ENCODE data around the gene TMEM165. TPM values are rescaled to one million over a fixed set of nuclear protein-coding genes. Genes with fewer than 3 reads are reported as not detected.
A peak's percentile ranks its signal among the peaks of the same experiment; 100 is the strongest.

Gene TMEM165
- total RNA-seq, 1 donor from 2014 or later = 34.3 TPM

DNA sequence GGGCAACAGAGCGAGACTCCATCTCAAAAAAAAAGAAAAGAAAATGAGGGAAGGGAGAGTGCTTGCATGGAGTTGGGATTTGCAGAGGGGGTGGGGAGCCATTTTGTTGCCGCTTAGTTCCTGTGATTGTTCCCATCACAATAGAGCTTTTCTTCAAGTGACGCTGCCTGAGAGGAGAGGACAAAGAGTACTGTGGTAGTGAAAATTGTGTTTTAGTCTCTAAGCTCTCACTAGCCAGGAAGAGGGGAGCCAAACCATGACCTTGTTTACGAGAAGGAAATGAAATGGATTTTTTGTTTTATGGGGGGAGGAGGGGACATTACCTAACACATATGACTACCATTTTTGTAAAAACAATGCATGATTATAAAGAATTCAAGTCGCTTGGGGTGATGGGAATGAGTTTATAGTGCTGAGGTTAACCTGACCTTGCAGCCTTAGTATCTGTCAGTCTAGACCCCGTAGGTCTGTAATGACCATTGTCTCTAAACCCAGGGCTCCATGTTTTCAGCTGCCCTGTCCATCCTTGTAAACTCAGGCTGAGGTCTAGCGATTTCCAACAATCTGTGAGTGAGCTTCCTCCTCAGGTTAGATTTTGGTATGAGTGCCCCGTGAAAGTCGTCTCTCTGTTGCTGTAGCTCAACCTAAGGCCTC, 30.9 kb upstream of the TMEM165 start:
- intact Hi-C loops (cut with DNase I) = no loop called here
- DNase-seq (no peak), ATAC-seq (ENCODE audit: poor library complexity) (no peak)

DNA sequence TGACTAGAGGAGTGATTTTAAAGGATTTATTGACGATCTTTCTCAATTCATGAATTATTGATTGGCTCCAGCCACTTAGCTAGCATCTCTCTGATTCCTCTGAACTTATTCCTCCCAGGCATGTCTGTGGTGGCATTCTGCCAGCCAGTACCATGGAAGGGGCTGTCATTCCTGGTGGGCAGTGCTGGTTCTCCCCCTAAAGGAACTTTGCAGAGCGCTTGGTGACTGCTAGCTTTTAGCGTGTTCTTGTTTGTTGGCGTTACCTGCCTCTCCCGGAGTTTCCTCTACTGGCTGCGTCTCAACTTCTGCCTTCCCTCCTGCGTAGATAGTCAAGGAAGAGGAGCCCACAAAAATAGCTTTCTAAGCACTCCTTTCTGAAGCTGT, 30.4 kb upstream of the TMEM165 start:
- intact Hi-C loops (cut with DNase I) = no loop called here
- ATAC-seq (ENCODE audit: poor library complexity) = no peak
- no peak for DNase-seq

DNA sequence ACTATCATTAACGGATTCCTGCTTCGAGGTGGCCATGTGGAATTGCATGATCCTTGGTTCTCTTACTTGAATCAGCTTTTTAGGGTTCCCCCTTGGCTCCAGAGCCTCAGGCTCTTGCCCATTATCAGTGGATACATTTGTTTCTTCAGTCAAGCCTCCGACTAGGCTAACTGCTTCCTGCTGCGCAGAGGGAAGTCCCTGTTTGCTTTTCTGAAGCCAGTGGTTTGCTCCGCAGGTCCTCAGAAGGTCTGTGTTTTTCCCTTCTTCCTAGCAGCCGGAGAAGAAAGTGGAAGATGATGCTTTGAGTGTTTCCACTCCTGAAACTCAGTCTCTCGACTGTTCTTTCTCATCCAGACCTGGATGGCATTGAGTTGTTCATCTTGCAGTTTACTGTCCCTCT, 29.1 kb upstream of the TMEM165 start:
- no peak for DNase-seq
- ATAC-seq (ENCODE audit: poor library complexity) = no peak
- intact Hi-C loops (cut with DNase I) = no loop called here

DNA sequence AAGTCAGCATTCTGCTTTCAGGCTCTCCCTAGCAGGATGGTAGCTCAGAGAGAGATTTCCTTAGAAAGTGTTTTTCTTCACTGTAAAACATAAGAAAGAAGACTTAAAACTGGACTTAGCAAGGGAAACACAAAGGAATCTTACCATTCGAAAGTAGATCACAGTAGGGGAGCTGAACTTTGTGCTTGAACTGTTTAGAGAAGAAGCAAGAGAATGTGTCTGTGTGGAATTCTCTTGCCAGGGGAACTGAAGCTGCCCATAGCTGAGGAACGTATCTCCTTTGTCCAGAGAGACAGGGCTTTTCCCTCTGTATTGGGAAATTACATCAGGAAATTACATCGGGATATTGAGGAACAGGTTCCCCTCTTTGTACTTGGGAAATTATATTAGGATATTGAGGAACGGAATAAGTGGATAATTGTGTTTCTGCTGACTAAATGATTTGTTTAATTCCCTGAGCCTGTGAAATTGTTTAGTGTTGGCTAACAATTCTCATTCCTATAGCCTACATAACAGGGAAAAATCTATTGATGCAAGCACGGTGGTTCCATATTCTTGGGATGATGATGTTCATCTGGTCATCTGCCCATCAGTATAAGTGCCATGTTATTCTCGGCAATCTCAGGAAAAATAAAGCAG, 28.6 kb upstream of the TMEM165 start:
- no peak for ATAC-seq (ENCODE audit: poor library complexity)
- no peak for DNase-seq
- intact Hi-C loops (cut with DNase I) = no loop called here

DNA sequence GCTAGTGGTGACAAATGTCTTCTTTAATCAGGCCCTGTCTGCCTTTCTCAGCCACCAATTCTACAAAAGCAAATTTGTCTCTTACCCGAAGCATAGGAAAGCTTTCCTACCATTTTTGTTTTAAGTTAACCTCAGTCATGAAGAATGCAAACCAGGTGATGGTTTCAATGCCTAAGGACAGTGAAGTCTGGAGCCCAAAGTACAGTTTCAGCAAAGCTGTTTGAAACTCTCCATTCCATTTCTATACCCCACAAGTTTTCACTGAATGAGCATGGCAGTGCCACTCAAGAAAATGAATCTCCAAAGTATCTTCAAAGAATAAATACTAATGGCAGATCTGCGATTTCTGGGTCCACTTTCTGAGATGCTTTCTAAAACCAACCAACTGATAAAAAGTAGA, 25.8 kb upstream of the TMEM165 start:
- intact Hi-C loops (cut with DNase I) = no loop called here
- ATAC-seq (ENCODE audit: poor library complexity) = no peak
- no peak for DNase-seq

DNA sequence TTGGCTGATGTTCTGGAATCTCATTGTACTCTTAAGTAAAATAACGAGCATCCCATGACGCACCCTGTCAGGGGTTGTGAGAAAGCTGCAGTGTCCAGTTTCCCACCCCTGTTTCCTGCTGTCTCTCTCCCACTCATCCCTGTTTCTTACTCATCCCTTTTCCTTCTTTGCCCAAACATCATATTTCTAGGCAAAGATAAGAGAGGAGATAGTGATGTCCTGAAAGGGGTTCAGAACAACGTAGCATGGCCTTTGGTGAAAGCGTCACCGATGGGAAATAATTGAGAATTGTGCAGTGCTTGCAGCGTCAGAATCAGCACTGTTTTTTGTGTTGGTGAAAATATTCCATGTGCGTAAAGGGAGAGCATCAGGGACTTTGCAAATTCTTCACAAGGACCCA, 23.5 kb upstream of the TMEM165 start:
- intact Hi-C loops (cut with DNase I) = no loop called here
- DNase-seq (no peak), ATAC-seq (ENCODE audit: poor library complexity) (no peak)

DNA sequence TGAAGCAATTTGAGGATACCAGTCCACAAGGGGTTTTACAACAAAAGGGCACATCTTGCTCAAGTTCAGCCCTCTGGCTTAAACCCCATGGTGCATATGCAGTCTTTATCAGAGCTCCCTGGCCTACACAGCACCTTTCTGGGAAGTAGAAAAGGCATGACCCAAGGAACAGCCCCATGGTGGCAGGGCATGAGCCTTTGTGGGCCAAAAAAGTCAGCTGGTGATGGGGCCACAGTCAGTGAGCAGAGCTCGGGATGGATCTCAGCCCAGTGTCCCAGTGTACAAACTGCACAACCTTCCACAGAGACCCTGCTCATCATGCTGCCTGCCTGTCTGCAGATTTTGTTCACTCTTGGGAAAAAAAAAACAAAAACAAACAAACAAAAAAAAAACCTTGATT, 22.3 kb upstream of the TMEM165 start:
- ATAC-seq (ENCODE audit: poor library complexity) (no peak), DNase-seq (no peak)
- intact Hi-C loops (cut with DNase I) = no loop called here

DNA sequence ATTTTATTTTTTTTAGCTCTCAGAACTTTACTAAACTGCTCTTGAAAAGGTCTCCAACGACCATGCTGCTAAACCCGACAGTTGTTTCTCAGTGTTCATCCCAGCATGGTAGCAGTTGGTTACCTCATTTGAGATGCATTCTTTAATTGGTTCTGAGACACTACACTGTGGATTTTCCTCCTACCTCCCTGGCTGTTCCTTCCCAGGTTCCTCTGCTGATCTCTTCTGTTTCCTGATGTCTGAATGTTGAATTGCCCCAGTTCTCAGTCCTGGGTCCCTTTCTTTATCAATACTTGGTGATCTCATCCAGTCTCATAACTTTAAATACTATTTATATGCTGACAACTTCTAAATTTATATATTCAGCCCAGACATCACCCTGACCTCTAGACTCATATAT, 19.1 kb upstream of the TMEM165 start:
- DNase-seq = no peak
- no peak for ATAC-seq (ENCODE audit: poor library complexity)
- intact Hi-C loops (cut with DNase I) = no loop called here

DNA sequence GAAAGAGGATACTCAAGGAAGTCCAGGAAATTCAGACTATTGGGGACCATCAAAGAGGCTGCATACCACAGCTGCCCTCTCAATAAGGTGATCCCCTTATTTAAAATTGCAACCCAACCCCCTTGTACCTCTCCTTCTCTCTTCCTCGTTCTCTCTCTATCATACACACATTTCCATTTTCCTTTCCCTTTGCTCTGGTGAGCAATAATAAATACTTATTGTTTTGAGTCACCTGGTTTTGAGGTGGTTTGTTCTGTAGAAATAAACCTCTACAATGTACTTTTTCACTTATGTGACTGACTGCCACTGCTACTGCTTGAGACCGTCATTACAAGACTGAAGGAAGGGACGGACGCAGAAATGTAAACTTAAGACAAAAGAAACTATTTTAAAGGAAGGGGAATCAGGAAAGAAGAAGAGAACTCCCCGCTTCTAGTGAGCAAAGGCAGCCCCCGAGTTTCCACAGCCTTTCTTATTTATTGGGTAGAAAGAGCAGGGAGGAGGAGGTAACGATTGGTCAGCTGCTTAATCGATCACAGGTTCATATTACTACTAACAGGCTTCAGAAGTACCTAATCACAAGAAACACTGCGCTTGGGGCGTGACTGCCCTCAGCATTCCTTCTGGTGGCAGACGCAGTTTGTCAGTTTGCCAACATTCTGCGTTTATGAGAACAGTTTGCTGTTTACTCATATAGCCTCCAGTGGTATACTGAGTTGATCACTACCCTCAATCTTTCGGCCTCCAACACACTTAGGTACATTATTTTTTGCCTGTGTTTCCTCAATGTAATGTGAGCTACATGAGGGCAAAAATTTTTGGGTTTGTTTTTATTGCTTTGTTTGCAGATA, 16.9 kb upstream of the TMEM165 start:
- intact Hi-C loops (cut with DNase I) = no loop called here
- DNase-seq (no peak), ATAC-seq (ENCODE audit: poor library complexity) (no peak)

DNA sequence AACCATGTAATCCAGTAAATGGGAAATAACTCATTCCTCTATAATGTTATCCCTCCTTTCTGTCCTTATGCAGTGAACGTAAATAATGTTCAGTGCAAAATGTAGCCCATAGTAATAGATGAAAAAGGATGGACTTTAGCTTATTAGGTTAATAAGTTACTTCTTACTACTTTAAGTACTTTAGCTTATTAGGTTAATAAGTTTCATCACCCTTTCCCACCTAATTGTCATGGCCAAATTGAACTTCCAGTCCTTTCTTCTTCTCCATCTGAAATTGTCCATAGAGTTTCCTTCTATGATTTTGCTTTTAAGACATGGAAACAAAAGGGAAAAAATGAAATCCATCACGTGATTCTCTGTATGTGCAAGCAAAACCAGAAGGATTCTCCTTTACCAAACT, 15.2 kb upstream of the TMEM165 start:
- DNase-seq (no peak), ATAC-seq (ENCODE audit: poor library complexity) (no peak)
- intact Hi-C loops (cut with DNase I) = no loop called here

DNA sequence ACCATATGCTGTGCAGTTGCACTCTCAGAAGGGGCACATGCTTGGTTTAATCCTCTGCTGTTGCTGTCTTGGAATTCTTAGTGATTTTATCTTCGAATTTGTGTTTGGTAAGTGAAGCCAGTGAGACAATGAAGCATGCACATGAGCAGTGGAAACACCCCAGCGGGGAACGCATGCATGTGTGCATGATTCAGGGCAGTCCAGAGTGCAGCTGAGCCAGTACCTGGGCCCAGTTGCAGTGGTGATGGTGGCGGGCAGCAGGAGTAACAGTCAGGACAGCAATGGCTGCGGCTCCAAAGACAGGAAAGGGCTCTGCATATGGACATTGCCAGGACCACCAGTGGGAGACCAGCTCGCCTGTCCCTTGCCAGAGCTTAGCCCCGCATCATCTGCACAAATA, 14.3 kb upstream of the TMEM165 start:
- intact Hi-C loops (cut with DNase I) = no loop called here
- ATAC-seq (ENCODE audit: poor library complexity) (no peak), DNase-seq (no peak)

DNA sequence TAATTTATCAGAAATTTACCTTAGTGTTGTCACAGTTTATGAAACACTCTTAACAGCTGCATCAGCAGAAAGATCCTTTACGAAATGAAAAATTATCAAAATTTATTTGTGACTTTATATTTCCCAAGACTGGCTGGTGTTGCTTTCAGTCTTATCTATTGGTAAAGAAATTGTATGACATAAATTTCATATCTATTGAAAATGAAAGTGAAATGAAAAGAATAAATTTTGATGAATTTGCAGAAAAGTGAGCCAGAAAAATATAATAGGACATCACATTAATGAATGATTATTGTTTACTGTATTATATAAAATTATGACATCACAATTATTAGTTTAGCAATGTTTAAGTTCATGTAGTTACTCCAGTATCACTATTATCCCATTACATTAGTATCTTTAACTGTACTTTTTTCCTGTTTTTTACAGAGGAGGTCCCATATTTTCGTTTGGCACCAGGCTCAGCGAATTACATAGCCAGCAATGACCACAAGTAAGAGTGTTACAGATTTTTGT, 13.2 kb upstream of the TMEM165 start:
- intact Hi-C loops (cut with DNase I) = no loop called here
- no peak for DNase-seq
- ATAC-seq (ENCODE audit: poor library complexity) = no peak

DNA sequence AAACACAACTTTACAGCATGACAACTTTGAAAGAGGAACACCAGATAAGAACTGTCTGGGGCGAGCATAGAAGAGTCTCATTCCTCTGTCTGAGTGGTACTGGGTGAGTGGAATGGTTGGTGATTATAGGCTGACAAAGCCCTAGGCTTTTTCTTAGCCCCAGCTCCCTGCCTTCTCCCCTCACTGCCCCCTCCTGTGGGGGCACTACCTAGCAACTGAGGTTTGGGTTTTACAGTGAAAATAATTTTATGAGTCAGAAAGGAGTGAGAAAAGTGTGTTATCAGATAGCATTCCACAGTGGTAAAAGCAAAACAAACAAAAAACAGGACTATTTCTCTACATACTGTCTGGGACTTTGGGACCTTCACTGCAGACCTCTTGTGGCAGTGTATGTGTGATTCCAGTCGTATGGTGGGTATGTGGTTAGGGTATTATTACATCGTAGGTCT, 10.5 kb upstream of the TMEM165 start:
- intact Hi-C loops (cut with DNase I) = no loop called here
- ATAC-seq (ENCODE audit: poor library complexity) (no peak), DNase-seq (no peak)

DNA sequence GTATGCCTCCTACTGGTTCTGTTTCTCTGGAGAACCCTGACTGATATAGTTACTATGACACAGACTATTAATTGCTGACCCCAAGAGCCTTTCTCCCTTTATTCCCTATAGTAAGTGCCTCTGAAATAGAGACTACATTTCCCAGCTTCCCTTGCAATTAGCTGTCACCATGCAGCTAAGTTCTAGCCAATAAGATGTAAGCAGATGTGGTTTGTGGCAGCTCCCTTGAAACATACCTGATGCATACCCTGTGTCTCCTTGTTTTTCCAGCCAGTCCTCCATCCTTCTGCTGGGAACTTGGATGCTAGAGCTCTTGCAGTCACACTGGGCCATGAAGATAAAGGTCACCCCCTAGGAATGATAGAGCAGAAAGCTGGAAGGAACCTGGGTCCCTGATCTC, 9.7 kb upstream of the TMEM165 start:
- DNase-seq (no peak), ATAC-seq (ENCODE audit: poor library complexity) (no peak)

DNA sequence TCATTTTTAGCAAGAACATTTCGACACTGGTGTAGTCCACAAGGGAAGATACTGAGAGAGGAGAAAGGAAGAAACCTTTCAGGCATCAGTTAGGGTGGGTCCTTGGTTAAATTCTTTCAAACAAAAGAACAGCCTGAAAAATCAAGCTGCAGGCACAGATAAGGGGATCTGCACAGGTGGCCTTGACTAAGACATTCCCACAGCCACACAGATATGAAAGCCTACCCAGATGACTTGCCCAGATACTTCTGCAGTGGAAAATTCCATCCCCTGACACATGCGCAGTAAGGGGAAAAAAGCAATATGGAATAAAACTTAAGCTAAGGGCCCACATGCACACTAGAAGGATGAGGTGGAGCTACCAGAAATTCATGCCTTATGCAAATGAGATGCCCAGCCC, 8.9 kb upstream of the TMEM165 start:
- DNase-seq (no peak), ATAC-seq (ENCODE audit: poor library complexity) (no peak)
- intact Hi-C loops (cut with DNase I) = no loop called here

More for the DNA sequence above, 9.7 kb upstream of the TMEM165 start:
- intact Hi-C loops (cut with DNase I) = no loop called here

DNA sequence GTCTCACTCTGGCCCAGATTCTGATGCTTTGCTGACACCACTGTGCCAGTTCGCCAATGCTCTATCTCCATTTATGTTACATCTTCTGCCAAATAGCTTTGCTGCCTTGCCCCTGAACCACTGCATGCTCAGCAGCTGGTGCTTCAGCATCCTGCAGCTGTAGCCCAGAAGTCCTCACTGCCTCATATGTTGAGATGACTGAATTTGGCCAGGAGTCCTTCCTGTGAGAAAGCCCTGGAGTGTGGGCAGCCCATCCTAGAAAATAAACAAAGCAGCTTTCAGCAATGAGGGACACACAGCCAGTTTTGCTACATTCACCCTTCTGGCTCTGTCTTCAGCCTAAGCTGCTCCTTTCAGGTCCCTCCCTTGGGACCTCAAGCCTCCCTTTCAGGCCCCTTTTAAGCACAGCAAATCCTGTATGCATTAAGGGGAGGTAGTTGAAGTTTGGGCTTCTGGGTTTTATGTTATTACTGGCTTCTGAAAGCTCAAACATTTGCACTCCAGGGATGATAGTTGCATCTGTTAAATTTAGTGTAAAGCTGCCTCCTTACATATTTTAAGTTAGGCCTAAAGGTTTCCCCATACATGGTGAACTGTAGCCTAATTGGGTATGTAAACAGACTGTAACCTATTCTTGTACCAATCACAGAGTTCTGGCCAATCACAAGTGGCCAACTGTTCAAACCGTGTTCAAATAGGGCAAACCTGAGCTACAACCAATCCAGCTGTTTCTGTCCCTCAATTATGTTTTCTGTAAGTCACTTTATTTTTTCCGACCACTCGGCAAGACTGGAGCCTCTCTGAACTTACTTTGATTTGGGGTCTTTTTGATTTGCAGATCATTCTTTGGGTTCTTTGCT, 2.1 kb upstream of the TMEM165 start:
- ATAC-seq (ENCODE audit: poor library complexity) = no peak
- intact Hi-C loops (cut with DNase I) = no loop called here

DNA sequence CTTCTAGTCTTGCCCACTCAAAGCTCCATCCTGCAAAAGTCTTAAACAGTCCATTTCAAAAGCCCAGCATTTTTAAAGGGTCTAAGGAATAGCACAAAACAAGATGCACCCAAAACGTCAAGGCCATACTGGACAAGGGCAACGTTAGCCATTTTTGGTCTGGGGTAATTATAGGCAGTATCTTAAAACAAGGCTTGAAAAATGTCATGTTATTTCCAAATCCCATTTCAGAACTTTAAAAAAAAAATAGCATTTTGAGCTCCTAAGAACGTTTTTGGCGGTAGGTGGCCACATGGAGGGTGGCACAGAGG, 584 bp upstream of the TMEM165 start:
- intact Hi-C loops (cut with DNase I) = loop anchor here (5.0 kb wide), 1 partner anchor 48 kb away; the partner anchor contains the start of gene SRD5A3
- no peak for DNase-seq
- ATAC-seq (ENCODE audit: poor library complexity) = no peak

More for the DNA sequence above, 2.1 kb upstream of the TMEM165 start:
- DNase-seq = no peak

DNA sequence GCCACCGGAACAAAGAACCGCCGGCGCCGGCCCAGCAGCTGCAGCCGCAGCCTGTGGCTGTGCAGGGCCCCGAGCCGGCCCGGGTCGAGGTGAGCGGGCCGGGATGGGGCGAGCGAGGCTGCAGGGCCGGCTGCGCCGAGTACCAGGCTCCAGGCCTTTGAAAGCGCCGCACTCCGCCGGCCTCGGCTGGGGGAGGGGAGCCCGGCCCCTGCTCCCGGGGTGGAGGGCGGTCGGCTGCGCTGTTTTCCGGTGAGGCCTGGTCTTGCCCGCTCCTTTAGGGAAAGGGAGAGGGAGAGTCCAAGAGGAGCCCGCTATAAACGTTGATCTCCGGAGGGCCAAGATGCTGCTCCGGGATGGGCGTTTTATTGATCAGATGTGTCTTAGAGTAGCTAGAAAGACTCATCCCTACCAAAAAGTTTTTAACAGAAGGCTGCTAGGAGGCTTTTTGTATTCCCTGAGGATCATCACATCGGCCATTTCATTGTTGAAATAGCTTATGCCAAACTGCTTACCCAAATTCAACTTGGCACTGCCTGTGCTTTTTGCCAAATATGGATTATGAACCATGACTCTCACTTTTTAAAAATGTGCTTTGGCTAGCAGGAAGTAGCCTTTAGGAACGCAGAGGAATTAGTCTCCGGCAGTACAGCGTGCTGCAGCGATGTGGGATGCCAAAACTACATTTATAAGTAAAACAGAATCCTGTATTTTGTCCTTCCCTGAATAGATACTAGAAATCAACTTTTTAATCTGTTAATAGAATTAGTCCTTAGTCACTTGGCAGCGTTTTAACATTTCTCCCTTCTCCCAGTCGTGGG, 760 bp downstream of the TMEM165 start:
- peak; percentile 65 for DNase-seq
- ATAC-seq (ENCODE audit: poor library complexity) = peak; percentile 59
- intact Hi-C loops (cut with DNase I) = loop anchor here (5.0 kb wide), 1 partner anchor 49 kb away; the partner anchor contains the start of gene SRD5A3
